ENCODE results near the gene KRTAP12-3. TPM values are rescaled to one million over a fixed set of nuclear protein-coding genes. Genes with fewer than 3 reads are reported as not detected.
"Not testable (repeated sequence)": the region's sequence is repeated elsewhere in the genome, so short reads cannot be mapped to it uniquely, and the experiment has no call there.

Gene KRTAP12-3
- total RNA-seq, 4 donors from 2014 or later = 3.2 to 11.5 TPM; not detected in 2

GRCh38 chr21:44654576-44655175 lies 3.1 kb upstream of the KRTAP12-3 start, which contains the start of gene KRTAP12-4:
TSS of gene KRTAP12-4 (minus strand) at chr21:44654659. CDS start at chr21:44654614, 45 bp downstream.
- peaks cover 30% of the 10 kb centered on the region for H3K27me3 ChIP-seq
- H3K4me1 ChIP-seq = no peaks in the 10 kb centered on the region
- no peak within 1 kb of the TSS for H3K4me3 ChIP-seq
- peaks cover 5% of the 10 kb centered on the region for H3K9me3 ChIP-seq
- TF ChIP-seq EP300 (IDR thresholded peaks at IDR 0.05) (no peak), CTCF (IDR thresholded peaks at IDR 0.05) (no peak), POLR2AphosphoS5 (IDR thresholded peaks at IDR 0.05) (no peak), POLR2A (IDR thresholded peaks at IDR 0.05) (no peak)
- 61% methylated on average over 6 of the region's 9 CpGs for WGBS
- no peak within 1 kb of the TSS for H3K27ac ChIP-seq
- DNase-seq (ENCODE audit: low spot score in 2 of 2) = no peak
- no peaks in the 10 kb centered on the region for H3K36me3 ChIP-seq

DNA sequence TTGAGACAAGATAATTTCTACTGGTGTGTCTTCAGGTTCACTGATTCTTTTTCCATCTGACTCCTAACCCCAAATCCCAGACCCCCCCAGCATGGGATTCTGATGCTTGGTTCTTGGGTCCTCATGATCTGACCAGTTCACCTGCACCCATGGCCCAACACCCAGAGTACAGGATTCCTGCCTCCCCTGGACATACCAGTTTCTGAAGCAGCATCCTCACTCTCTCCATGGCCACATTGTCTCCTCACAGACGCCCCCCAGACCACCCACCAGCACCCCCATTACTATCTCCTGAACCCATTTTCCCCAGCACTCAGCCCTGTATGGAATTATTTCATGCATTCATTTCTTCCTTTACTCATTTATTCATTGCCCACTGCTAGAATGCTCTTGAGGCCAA lies 864 bp upstream of the KRTAP12-3 start:
- TF ChIP-seq POLR2AphosphoS5 (IDR thresholded peaks at IDR 0.05) (no peak), EP300 (IDR thresholded peaks at IDR 0.05) (no peak), CTCF (IDR thresholded peaks at IDR 0.05) (no peak), POLR2A (IDR thresholded peaks at IDR 0.05) (no peak)
- WGBS = 71% methylated on average over 1 of the region's 1 CpG
- no peak for DNase-seq (ENCODE audit: low spot score in 2 of 2)
- no peaks in the 10 kb centered on the region for H3K4me1 ChIP-seq
- H3K36me3 ChIP-seq = no peaks in the 10 kb centered on the region
- H3K27me3 ChIP-seq = peaks cover 24% of the 10 kb centered on the region
- no peak overlapping the region for H3K27ac ChIP-seq
- no peak overlapping the region for H3K4me3 ChIP-seq
- H3K9me3 ChIP-seq = peaks cover 5% of the 10 kb centered on the region

GRCh38 chr21:44658541-44658910 lies 794 bp downstream of the KRTAP12-3 start:
- no peak for DNase-seq (ENCODE audit: low spot score in 2 of 2)
- Histone ChIP-seq H3K4me1 (no peaks in the 10 kb centered on the region), H3K36me3 (no peaks in the 10 kb centered on the region), H3K27me3 (peaks cover 24% of the 10 kb centered on the region), H3K4me3 (no peak overlapping the region), H3K9me3 (peaks cover 5% of the 10 kb centered on the region), H3K27ac (no peak overlapping the region)
- WGBS = 80% methylated on average over 5 of the region's 5 CpGs
- TF ChIP-seq CTCF (IDR thresholded peaks at IDR 0.05) = no peak
- TF ChIP-seq POLR2A (IDR thresholded peaks at IDR 0.05) = no peak
- no peak for TF ChIP-seq POLR2AphosphoS5 (IDR thresholded peaks at IDR 0.05)
- TF ChIP-seq EP300 (IDR thresholded peaks at IDR 0.05) = no peak

- 57% methylated on average over 11 of the region's 11 CpGs for WGBS
- Histone ChIP-seq H3K36me3 (no peaks in the 10 kb centered on the region), H3K9me3 (peaks cover 5% of the 10 kb centered on the region), H3K4me3 (no peak overlapping the region), H3K4me1 (no peaks in the 10 kb centered on the region), H3K27ac (no peak overlapping the region), H3K27me3 (peaks cover 20% of the 10 kb centered on the region)
- no peak for DNase-seq (ENCODE audit: low spot score in 2 of 2)
- TF ChIP-seq CTCF (IDR thresholded peaks at IDR 0.05) (no peak), EP300 (IDR thresholded peaks at IDR 0.05) (no peak), POLR2AphosphoS5 (IDR thresholded peaks at IDR 0.05) (no peak), POLR2A (IDR thresholded peaks at IDR 0.05) (no peak)
Observed at GRCh38 chr21:44658913-44659595, 1.3 kb downstream of the KRTAP12-3 start.

- H3K36me3 ChIP-seq; DNase-seq (ENCODE audit: low spot score in 2 of 2); H3K4me3 ChIP-seq; H3K27ac ChIP-seq; H3K9me3 ChIP-seq; H3K4me1 ChIP-seq: not testable (repeated sequence)
- H3K27me3 ChIP-seq = peaks cover 16% of the 10 kb centered on the region
- 73% methylated on average over 7 of the region's 7 CpGs for WGBS
Observed at GRCh38 chr21:44661567-44661966, 3.8 kb downstream of the KRTAP12-3 start.
